Neural progenitor cell (in vitro differentiated cells): ENCODE data around the gene EMILIN2. TPM values are rescaled to one million over a fixed set of nuclear protein-coding genes. Genes with fewer than 3 reads are reported as not detected.
A peak's percentile ranks its signal among the peaks of the same experiment; 100 is the strongest.

Experiments
- DNase-seq: peaks from one replicate; pipeline ENCODE4 v3.0.0-alpha.2; 2016; ENCODE audit warnings: low spot score
- H2AFZ ChIP-seq: fragments of 200-600 bp; sonication (generic); replicated peaks from 2 replicates; pipeline ENCODE4 v1.6.1; 2016; ENCODE audit warnings: antibody characterized with exemption
- H3F3A ChIP-seq: fragments of 200-600 bp; sonication (generic); 2 replicates; pipeline ENCODE4 v1.6.1; 2016; ENCODE audit warnings: antibody characterized with exemption, low read depth
- H3K27ac ChIP-seq: fragments of 200-600 bp; sonication (generic); 2 replicates; pipeline ENCODE4 v1.5.1; 2016; ENCODE audit warnings: mild to moderate bottlenecking
- H3K27me3 ChIP-seq: fragments of 200-600 bp; sonication (generic); 2 replicates; pipeline ENCODE4 v1.6.1; 2016; ENCODE audit warnings: mild to moderate bottlenecking, moderate library complexity
- H3K36me3 ChIP-seq: fragments of 200-600 bp; sonication (generic); 2 replicates; pipeline ENCODE4 v1.5.1; 2016
- H3K4me1 ChIP-seq: fragments of 200-600 bp; sonication (generic); 2 replicates; pipeline ENCODE4 v1.6.1; 2016; ENCODE audit warnings: mixed run types
- H3K4me2 ChIP-seq: fragments of 200-600 bp; sonication (generic); 2 replicates; pipeline ENCODE4 v1.6.1; 2016
- H3K4me3 ChIP-seq: fragments of 200-600 bp; sonication (generic); 2 replicates; pipeline ENCODE4 v1.5.1; 2016
- H3K79me2 ChIP-seq: fragments of 200-600 bp; sonication (generic); 2 replicates; pipeline ENCODE4 v1.6.1; 2016; ENCODE audit warnings: low read depth
- H3K9ac ChIP-seq: fragments of 200-600 bp; sonication (generic); 2 replicates; pipeline ENCODE4 v1.6.1; 2016
- H3K9me3 ChIP-seq: fragments of 200-600 bp; sonication (generic); 2 replicates; pipeline ENCODE4 v1.5.1; 2016; ENCODE audit warnings: low read depth
- H4K20me1 ChIP-seq: fragments of 200-600 bp; sonication (generic); 2 replicates; pipeline ENCODE4 v1.6.1; 2016; ENCODE audit warnings: low read depth
- H3K27ac Mint-ChIP-seq: 3 replicates; pipeline ENCODE4 v1.8.0; 2021; ENCODE audit warnings: mixed read lengths
- H3K27me3 Mint-ChIP-seq: 2 replicates; pipeline ENCODE4 v1.8.0; 2022; ENCODE audit warnings: low read depth, mild to moderate bottlenecking, inconsistent platforms, moderate library complexity, mixed read lengths; ENCODE audit not compliant: insufficient read depth
- H3K36me3 Mint-ChIP-seq: 3 replicates; pipeline ENCODE4 v1.8.0; 2021; ENCODE audit warnings: mixed read lengths
- H3K4me1 Mint-ChIP-seq: 3 replicates; pipeline ENCODE4 v1.8.0; 2021; ENCODE audit warnings: mixed read lengths
- H3K4me3 Mint-ChIP-seq: 3 replicates; pipeline ENCODE4 v1.8.0; 2021; ENCODE audit warnings: mild to moderate bottlenecking, moderate library complexity, mixed read lengths
- H3K9me3 Mint-ChIP-seq: 3 replicates; pipeline ENCODE4 v1.8.0; 2020; ENCODE audit warnings: mixed read lengths
- CTCF ChIP-seq: fragments of 200-600 bp; sonication (generic); IDR thresholded peaks from 2 replicates; pipeline ENCODE4 v1.5.1; 2017; ENCODE audit warnings: antibody characterized with exemption, mild to moderate bottlenecking
- EZH2 ChIP-seq: fragments of 200-600 bp; sonication (generic); IDR thresholded peaks from 2 replicates; pipeline ENCODE4 v1.6.1; 2017; ENCODE audit warnings: antibody characterized with exemption, mild to moderate bottlenecking, moderate library complexity
- EZH2phosphoT487 ChIP-seq: fragments of 200-600 bp; sonication (generic); IDR thresholded peaks from 2 replicates; pipeline ENCODE4 v1.6.1; 2017; ENCODE audit warnings: antibody characterized with exemption
- total RNA-seq: library from RNA; depleted of rRNA; stranded (reverse); fragments of >200 nt; gene quantifications from 2 replicates; pipeline ENCODE4 v1.2.3, GENCODE V29; 2015; ENCODE audit warnings: low replicate concordance

EMILIN2 gene
- total RNA-seq, 1 donor from 2014 or later = 2.2 TPM

GRCh38 chr18:2927745-2928144 is 80.9 kb downstream of the EMILIN2 start:
- Histone ChIP-seq H3K4me3 (no peak overlapping the region), H3K4me1 (no peaks in the 10 kb centered on the region), H3K36me3 (peaks cover 2% of the 10 kb centered on the region), H4K20me1 (no peaks in the 10 kb centered on the region), H3K4me2 (no peak overlapping the region), H3K9ac (no peak overlapping the region), H3K27ac (no peak overlapping the region), H3K27me3 (no peaks in the 10 kb centered on the region), H3K9me3 (no peaks in the 10 kb centered on the region), H3F3A (peaks cover 3% of the 10 kb centered on the region), H2AFZ (no peak overlapping the region), H3K79me2 (no peaks in the 10 kb centered on the region)
- Mint-ChIP-seq H3K27me3 (no peaks in the 10 kb centered on the region), H3K36me3 (peaks cover 27% of the 10 kb centered on the region), H3K4me3 (no peak overlapping the region), H3K9me3 (no peaks in the 10 kb centered on the region), H3K27ac (peak overlapping the region; percentile 17), H3K4me1 (no peaks in the 10 kb centered on the region)
- no peak for DNase-seq
- TF ChIP-seq EZH2 = no peak
- TF ChIP-seq CTCF = no peak
- TF ChIP-seq EZH2phosphoT487 = no peak

DNA sequence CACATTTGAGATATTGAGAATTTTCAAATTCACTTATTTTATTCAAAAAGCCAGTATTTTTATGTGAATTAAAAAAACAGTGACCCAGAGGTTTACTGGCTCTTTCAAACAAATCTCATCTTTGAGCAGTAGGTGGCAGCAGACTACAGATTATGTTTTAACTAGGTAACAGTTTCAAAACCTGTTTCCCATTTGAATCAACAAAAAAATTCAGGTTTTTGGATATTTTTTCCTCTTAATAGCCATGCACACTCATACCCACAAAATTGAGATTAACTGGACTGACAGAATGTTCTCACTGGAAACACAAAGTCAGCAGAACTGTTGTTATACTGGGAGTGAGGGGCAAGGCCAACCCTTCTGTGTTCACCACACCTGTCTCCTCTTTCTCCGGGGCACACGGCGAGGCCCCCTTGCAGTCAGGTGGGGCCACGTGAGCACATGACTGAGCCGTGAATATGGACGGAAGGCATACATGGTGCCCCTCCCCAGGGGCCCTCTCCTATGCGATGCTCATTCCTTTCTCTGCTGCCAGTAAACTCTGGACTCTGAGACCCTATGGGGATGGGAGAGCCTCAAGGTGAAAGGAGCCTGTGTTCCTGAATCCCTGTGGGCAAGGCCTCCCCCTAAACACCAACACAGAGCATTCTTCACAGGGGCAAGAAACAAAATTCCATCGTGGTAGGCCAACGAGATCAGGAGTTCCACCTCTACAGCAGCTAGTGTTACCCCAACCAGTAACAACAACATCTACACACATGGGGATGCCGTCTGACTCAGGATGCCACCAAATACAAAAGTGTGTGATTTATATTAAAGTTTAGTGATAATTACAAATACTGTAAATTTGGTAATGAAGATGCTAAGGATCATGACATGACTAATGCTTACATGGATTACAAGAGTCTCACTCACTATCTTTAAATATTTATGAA is 85.7 kb downstream of the EMILIN2 start:
- no peak overlapping the region for H3K4me3 Mint-ChIP-seq
- H4K20me1 ChIP-seq = no peaks in the 10 kb centered on the region
- H3K9me3 Mint-ChIP-seq = no peaks in the 10 kb centered on the region
- H3K4me1 ChIP-seq = no peaks in the 10 kb centered on the region
- DNase-seq = peak; percentile 80
- H3K36me3 ChIP-seq = no peaks in the 10 kb centered on the region
- no peaks in the 10 kb centered on the region for H3K9me3 ChIP-seq
- no peak for TF ChIP-seq EZH2phosphoT487
- peak; percentile 92 for TF ChIP-seq CTCF
- TF ChIP-seq EZH2 = no peak
- no peaks in the 10 kb centered on the region for H3K4me1 Mint-ChIP-seq
- H3K79me2 ChIP-seq = no peaks in the 10 kb centered on the region
- H3F3A ChIP-seq = peaks cover 12% of the 10 kb centered on the region
- H3K27ac ChIP-seq = peak overlapping the region; percentile 63
- H3K27me3 ChIP-seq = no peaks in the 10 kb centered on the region
- H3K4me2 ChIP-seq = no peak overlapping the region
- no peak overlapping the region for H2AFZ ChIP-seq
- no peak overlapping the region for H3K4me3 ChIP-seq
- no peak overlapping the region for H3K9ac ChIP-seq
- peak overlapping the region; percentile 10 for H3K27ac Mint-ChIP-seq
- H3K36me3 Mint-ChIP-seq = peaks cover 18% of the 10 kb centered on the region
- no peaks in the 10 kb centered on the region for H3K27me3 Mint-ChIP-seq

DNA sequence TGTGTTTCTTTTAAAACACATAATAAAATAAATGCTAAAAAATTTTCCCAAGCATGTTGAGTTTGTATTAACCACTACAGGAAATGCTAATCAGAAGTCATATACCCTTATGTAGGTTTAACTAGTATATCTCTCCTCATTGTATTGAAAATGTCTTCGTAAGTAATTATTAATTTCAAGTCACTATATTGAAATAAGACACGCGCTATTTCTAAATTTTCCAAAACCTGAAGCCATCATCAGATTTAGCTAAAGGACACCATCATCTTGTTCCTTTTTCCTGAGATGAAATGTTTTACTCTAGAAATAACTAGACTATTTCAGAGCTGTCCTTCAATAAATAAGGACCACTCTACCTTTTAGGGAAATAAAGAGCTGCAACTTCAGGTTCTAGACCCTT is 87.2 kb downstream of the EMILIN2 start:
- Histone ChIP-seq H3K9me3 (no peaks in the 10 kb centered on the region), H2AFZ (no peak overlapping the region), H3F3A (peaks cover 12% of the 10 kb centered on the region), H3K9ac (no peak overlapping the region), H3K4me2 (no peak overlapping the region), H3K4me1 (no peaks in the 10 kb centered on the region), H3K36me3 (no peaks in the 10 kb centered on the region), H3K79me2 (no peaks in the 10 kb centered on the region), H3K27me3 (no peaks in the 10 kb centered on the region), H3K4me3 (no peak overlapping the region), H4K20me1 (no peaks in the 10 kb centered on the region), H3K27ac (no peak overlapping the region)
- no peaks in the 10 kb centered on the region for H3K27me3 Mint-ChIP-seq
- DNase-seq = no peak
- H3K36me3 Mint-ChIP-seq = peaks cover 18% of the 10 kb centered on the region
- no peak overlapping the region for H3K27ac Mint-ChIP-seq
- TF ChIP-seq CTCF (no peak), EZH2 (no peak), EZH2phosphoT487 (no peak)
- no peaks in the 10 kb centered on the region for H3K9me3 Mint-ChIP-seq
- H3K4me1 Mint-ChIP-seq = no peaks in the 10 kb centered on the region
- H3K4me3 Mint-ChIP-seq = no peak overlapping the region
